ENCODE results near the gene F2R.

Gene F2R

DNA sequence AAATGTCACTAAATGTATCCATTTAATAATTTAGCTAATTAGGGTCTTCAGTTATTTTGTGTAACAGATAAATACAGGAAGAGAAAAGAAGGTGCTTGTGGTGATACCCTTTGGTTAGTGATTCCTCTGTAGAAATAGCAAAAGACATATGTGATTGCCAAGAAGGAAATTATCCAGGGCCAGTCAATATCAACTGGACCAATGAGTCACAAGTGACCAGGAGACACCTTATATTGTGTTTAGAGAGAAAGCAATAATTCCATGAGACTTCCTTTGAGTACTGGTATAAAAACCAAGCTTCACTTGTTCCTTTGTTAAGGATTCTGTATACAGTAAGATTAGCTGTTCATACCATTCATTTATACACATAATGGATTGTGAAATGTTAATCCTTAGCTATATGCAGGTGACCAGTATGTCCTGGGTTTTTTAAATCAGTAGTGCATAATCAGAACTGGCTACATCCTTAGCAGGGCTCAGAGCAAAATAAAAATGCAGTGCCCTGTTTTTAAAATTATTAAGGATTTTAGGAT lies 11.7 kb upstream of the F2R start:
- DNase-seq (ENCODE audit: low spot score): no peak
- in situ Hi-C loops (cut with MboI; ENCODE audit: low pct_unique_long_range_greater_than_20kb, low sequenced_read_pairs, unreplicated experiment): no loop called here
- TF ChIP-seq, protein P1, sequence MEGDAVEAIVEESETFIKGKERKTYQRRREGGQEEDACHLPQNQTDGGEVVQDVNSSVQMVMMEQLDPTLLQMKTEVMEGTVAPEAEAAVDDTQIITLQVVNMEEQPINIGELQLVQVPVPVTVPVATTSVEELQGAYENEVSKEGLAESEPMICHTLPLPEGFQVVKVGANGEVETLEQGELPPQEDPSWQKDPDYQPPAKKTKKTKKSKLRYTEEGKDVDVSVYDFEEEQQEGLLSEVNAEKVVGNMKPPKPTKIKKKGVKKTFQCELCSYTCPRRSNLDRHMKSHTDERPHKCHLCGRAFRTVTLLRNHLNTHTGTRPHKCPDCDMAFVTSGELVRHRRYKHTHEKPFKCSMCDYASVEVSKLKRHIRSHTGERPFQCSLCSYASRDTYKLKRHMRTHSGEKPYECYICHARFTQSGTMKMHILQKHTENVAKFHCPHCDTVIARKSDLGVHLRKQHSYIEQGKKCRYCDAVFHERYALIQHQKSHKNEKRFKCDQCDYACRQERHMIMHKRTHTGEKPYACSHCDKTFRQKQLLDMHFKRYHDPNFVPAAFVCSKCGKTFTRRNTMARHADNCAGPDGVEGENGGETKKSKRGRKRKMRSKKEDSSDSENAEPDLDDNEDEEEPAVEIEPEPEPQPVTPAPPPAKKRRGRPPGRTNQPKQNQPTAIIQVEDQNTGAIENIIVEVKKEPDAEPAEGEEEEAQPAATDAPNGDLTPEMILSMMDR (IDR thresholded peaks at IDR 0.05; ENCODE audit: extremely low read depth, insufficient read depth, missing control alignments): no peak

DNA sequence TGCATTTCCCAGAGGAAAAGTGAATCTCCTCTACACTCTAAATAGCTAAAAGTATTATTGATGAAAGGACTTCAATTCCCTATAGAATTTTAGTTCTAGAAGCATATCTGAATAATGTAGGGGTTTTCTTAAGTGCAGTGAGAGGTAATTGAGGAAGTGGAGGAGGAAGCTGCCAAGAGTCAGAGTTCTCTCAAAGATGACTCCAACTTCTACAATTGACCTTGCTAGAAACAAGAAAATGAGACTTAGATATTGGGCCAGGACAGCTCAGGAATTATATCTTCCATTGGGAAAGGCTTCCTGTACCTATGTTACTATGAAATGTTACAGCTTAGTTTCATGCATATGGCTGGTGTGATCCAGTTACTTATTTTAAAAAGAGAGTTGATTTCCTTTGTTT lies 10.4 kb upstream of the F2R start:
- DNase-seq (ENCODE audit: low spot score): no peak

DNA sequence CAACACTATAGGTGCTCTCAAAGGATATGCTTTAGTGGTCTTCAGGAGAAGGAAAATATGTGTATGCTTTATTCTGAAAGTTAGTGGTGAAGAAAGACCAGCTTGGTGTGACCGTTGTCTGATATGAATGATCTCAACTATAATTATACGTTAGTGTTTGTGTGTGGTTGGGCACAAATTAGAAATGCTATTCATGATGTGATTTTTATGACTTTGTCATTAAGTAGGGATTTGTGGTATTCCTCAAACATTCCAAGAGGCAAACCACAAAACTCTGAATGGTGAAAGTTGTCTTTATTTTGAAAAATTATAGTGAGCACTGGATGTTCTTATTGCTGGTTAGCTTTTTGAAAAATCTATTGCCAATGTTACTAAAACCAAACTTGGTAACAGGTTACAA lies 6.2 kb upstream of the F2R start:
- no peak for DNase-seq (ENCODE audit: low spot score)
- TF ChIP-seq, protein P1 (IDR thresholded peaks at IDR 0.05; ENCODE audit: extremely low read depth, insufficient read depth, missing control alignments): no peak
- in situ Hi-C loops (cut with MboI; ENCODE audit: low pct_unique_long_range_greater_than_20kb, low sequenced_read_pairs, unreplicated experiment): no loop called here

More for the DNA sequence above, 10.4 kb upstream of the F2R start:
- in situ Hi-C loops (cut with MboI; ENCODE audit: low pct_unique_long_range_greater_than_20kb, low sequenced_read_pairs, unreplicated experiment): no loop called here
- TF ChIP-seq, protein P1 (IDR thresholded peaks at IDR 0.05; ENCODE audit: extremely low read depth, insufficient read depth, missing control alignments): no peak

DNA sequence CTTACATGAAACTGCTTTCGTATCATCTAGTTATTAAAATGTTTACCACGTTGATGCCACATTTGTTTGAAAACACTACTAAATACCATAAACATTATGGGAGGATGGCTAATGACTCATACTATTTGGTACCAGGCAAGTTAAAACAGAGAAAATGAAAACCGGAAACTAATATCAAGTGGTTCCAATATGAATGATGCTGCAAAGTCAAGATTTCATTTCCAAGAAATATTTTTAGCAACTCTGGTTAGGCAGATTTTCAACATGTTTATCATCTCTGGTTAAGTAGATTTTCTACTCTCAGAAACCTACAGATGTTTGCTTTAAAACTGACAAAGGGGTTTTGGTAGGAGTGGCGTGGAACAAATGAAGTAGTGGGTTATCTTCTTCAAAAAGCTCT lies 4.9 kb upstream of the F2R start:
- TF ChIP-seq, protein P1 (IDR thresholded peaks at IDR 0.05; ENCODE audit: extremely low read depth, insufficient read depth, missing control alignments): no peak
- in situ Hi-C loops (cut with MboI; ENCODE audit: low pct_unique_long_range_greater_than_20kb, low sequenced_read_pairs, unreplicated experiment): no loop called here
- DNase-seq (ENCODE audit: low spot score): no peak

DNA sequence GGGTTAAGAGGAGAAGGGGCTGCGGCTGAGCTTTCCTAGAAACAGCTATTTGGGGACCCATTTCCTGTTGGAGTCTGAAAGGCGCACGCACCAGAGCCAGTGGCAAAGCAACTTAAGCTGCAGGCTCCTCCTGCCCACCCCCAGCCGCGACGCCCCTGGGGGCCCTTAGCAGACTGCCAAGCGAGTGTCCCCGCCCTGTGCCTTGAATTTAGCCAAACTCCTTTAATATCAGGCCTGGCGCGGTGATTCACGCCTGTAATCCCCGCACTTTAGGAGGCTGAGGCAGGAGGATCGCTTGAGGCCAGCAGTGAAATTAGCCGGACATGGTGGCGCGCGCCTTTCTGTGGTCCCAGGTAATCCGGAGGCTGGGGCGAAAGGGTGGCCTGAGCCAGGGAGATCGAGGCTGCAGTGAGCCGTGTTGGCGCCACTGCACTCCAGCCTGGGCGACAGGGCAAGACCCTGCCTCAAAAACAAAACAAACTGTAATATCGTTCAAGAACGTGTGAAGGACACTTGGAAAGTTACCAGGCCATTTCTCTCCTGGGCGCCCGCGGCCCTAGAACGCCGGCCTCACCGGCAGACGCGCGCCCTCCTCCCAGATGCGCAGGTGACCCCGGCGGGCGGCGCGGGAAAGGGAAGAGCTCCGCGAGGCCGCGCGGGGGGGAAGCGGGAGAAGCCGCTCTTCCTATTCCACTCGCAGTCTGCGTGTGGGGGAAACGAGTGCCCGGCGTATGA lies 1.0 kb upstream of the F2R start:
- TF ChIP-seq, protein P1 (IDR thresholded peaks at IDR 0.05; ENCODE audit: extremely low read depth, insufficient read depth, missing control alignments): no peak
- DNase-seq (ENCODE audit: low spot score): no peak
- in situ Hi-C loops (cut with MboI; ENCODE audit: low pct_unique_long_range_greater_than_20kb, low sequenced_read_pairs, unreplicated experiment): no loop called here

DNA sequence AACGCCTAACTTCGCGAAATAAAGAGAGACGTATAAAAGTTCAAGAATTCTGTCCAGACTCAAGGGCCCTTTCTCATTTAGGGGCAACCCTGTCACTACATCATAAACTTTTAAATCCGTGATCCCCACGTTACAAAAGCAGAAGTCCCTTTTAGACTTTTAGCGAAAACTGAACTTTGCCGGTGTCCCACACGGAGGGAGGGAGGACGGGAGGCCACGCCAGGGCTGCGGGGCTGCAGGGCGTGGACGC lies 515 bp upstream of the F2R start:
- DNase-seq (ENCODE audit: low spot score): peak; percentile 58
- TF ChIP-seq, protein P1 (IDR thresholded peaks at IDR 0.05; ENCODE audit: extremely low read depth, insufficient read depth, missing control alignments): no peak
- in situ Hi-C loops (cut with MboI; ENCODE audit: low pct_unique_long_range_greater_than_20kb, low sequenced_read_pairs, unreplicated experiment): no loop called here
